MCF 10A (cell line): ENCODE results near the gene PPP2R2C. TPM values are rescaled to one million over a fixed set of nuclear protein-coding genes. Genes with fewer than 3 reads are reported as not detected.

Source experiments
- BruUV-seq: library from RNA; stranded (reverse); fragments of 400-500 nt; replicated peaks from 2 replicates; lab custom pipeline; 2021; lab: Mats Ljungman, UMichigan
- CTCF ChIA-PET: fragments of 300-600 bp; sonication (Branson Sonifier 250); formaldehyde crosslinking; extraction: SDS; loops from one replicate; lab custom pipeline; 2021; ENCODE audit warnings: antibody characterized with exemption, inconsistent platforms; lab: Yijun Ruan, JAX
- POLR2A ChIA-PET: fragments of 300-600, 350-650 bp; sonication (Branson Sonifier 250); formaldehyde crosslinking; extraction: SDS; loops from one replicate; lab custom pipeline; 2020; ENCODE audit warnings: antibody characterized with exemption, inconsistent platforms; lab: Yijun Ruan, JAX
- DNase-seq: peaks from one replicate; pipeline ENCODE4 v3.0.0-alpha.2; 2018; ENCODE audit not compliant: unreplicated experiment
- H3K27ac Mint-ChIP-seq: one replicate; pipeline ENCODE4 v1.8.0; 2022; ENCODE audit warnings: mild to moderate bottlenecking, low read depth, mixed read lengths; ENCODE audit not compliant: unreplicated experiment
- H3K27me3 Mint-ChIP-seq: one replicate; pipeline ENCODE4 v1.8.0; 2022; ENCODE audit warnings: mixed read lengths; ENCODE audit not compliant: insufficient read depth, unreplicated experiment
- H3K36me3 Mint-ChIP-seq: one replicate; pipeline ENCODE4 v1.8.0; 2022; ENCODE audit warnings: mild to moderate bottlenecking, moderate library complexity, mixed read lengths; ENCODE audit not compliant: insufficient read depth, unreplicated experiment
- H3K4me1 Mint-ChIP-seq: one replicate; pipeline ENCODE4 v1.8.0; 2022; ENCODE audit warnings: mixed read lengths; ENCODE audit not compliant: insufficient read depth, unreplicated experiment
- H3K4me3 Mint-ChIP-seq: one replicate; pipeline ENCODE4 v1.8.0; 2022; ENCODE audit warnings: mild to moderate bottlenecking, moderate library complexity, mixed read lengths; ENCODE audit not compliant: unreplicated experiment
- H3K9me3 Mint-ChIP-seq: one replicate; pipeline ENCODE4 v1.8.0; 2022; ENCODE audit warnings: mixed read lengths; ENCODE audit not compliant: unreplicated experiment
- CTCF ChIP-seq: fragments of 200-600 bp; IDR thresholded peaks from one replicate; pipeline ENCODE4 v1.8.0; 2022; ENCODE audit warnings: antibody characterized with exemption, mild to moderate bottlenecking; ENCODE audit not compliant: unreplicated experiment
- intact Hi-C: fragments of 100-400 bp; cut with micrococcal nuclease; formaldehyde crosslinking; loops from 2 replicates; pipeline ENCODE4 v1.14.1; 2022
- total RNA-seq: library from RNA; stranded (reverse); gene quantifications from 2 replicates; pipeline ENCODE4 v1.2.3, GENCODE V29; 2022

Gene PPP2R2C
- total RNA-seq, 1 experiment from 2014 or later: 3.6 TPM

GRCh38 chr4:6430927-6431326, 41.5 kb downstream of the PPP2R2C start:
- no TSS peak for BruUV-seq
- Mint-ChIP-seq H3K27ac (no peak overlapping the region), H3K27me3 (no peaks in the 10 kb centered on the region), H3K9me3 (peaks cover 8% of the 10 kb centered on the region), H3K4me3 (no peak overlapping the region), H3K36me3 (peaks cover 10% of the 10 kb centered on the region), H3K4me1 (no peaks in the 10 kb centered on the region)
- POLR2A ChIA-PET: no interaction called here
- CTCF ChIA-PET: interaction anchor here (0.7 kb wide), 1 partner anchor 863 kb away, joined by 4 read pairs; no protein-coding TSS in a partner anchor
- TF ChIP-seq CTCF: no peak
- no peak for DNase-seq
- intact Hi-C loops: no loop called here

GRCh38 chr4:6427439-6428090, 44.8 kb downstream of the PPP2R2C start:
- no peaks in the 10 kb centered on the region for H3K27me3 Mint-ChIP-seq
- H3K36me3 Mint-ChIP-seq: peaks cover 6% of the 10 kb centered on the region
- POLR2A ChIA-PET: no interaction called here
- H3K4me3 Mint-ChIP-seq: no peak overlapping the region
- CTCF ChIA-PET: interaction anchor here (0.6 to 1.3 kb wide), 2 partner anchors 12 to 177 kb away, joined by 3 read pairs; no protein-coding TSS in a partner anchor
- no peaks in the 10 kb centered on the region for H3K9me3 Mint-ChIP-seq
- intact Hi-C loops: no loop called here
- no TSS peak for BruUV-seq
- no peak overlapping the region for H3K27ac Mint-ChIP-seq
- no peaks in the 10 kb centered on the region for H3K4me1 Mint-ChIP-seq
- no peak for TF ChIP-seq CTCF
- no peak for DNase-seq

GRCh38 chr4:6426571-6427438, 45.6 kb downstream of the PPP2R2C start:
- no peak overlapping the region for H3K27ac Mint-ChIP-seq
- intact Hi-C loops: no loop called here
- H3K4me1 Mint-ChIP-seq: no peaks in the 10 kb centered on the region
- DNase-seq: no peak
- CTCF ChIA-PET: interaction anchor here (0.6 to 1.3 kb wide), 3 partner anchors 11 to 302 kb away, joined by 3 read pairs; no protein-coding TSS in a partner anchor
- no TSS peak for BruUV-seq
- TF ChIP-seq CTCF: no peak
- POLR2A ChIA-PET: interaction anchor here (0.6 kb wide), 1 partner anchor 57 kb away, joined by 3 read pairs; no protein-coding TSS in a partner anchor
- no peaks in the 10 kb centered on the region for H3K9me3 Mint-ChIP-seq
- no peak overlapping the region for H3K4me3 Mint-ChIP-seq
- no peaks in the 10 kb centered on the region for H3K27me3 Mint-ChIP-seq
- no peaks in the 10 kb centered on the region for H3K36me3 Mint-ChIP-seq

- POLR2A ChIA-PET: no interaction called here
Observed at GRCh38 chr4:6425911-6426310, 46.5 kb downstream of the PPP2R2C start.

More at GRCh38 chr4:6425911-6426310, 46.5 kb downstream of the PPP2R2C start:
- Mint-ChIP-seq H3K27me3 (no peaks in the 10 kb centered on the region), H3K27ac (no peak overlapping the region), H3K4me1 (no peaks in the 10 kb centered on the region), H3K36me3 (no peaks in the 10 kb centered on the region), H3K9me3 (no peaks in the 10 kb centered on the region), H3K4me3 (no peak overlapping the region)
- CTCF ChIA-PET: interaction anchor here (1.3 kb wide), 1 partner anchor 10 kb away, joined by 3 read pairs; no protein-coding TSS in a partner anchor
- BruUV-seq: no TSS peak
- no peak for DNase-seq
- TF ChIP-seq CTCF: no peak
- intact Hi-C loops: no loop called here
